ENCODE results near the gene PPM1M. TPM values are rescaled to one million over a fixed set of nuclear protein-coding genes. Genes with fewer than 3 reads are reported as not detected.

The PPM1M gene
- total RNA-seq, 4 donors from 2014 or later, result 13.0 to 44.7 (median 35.3) TPM

DNA sequence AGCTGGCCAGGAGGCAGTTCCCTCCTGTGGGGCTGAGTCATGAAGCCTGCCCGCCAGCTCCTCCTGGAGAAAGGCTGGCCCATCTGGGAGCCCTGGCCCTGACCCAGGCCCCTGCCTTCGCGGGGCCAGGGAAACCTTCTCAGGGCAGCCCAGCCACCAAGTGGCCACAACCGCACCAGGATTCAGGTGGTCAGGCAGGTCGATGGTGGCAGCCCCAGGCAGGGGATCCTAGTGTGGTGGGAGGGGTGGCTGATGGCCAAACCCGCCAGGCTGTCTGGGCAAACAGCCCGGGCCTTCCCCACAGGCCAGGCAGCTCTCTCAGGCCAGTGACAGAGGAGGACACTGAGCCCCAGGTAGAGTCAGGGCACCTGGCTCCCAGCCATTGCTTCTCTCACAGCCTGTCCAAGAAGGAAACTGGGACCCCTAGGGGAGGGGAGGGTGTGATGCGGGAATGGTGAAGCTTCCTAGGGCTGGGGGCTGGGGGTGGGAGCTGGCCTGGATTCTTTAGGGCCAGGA is 7.8 kb upstream of the PPM1M start:
- TF ChIP-seq, protein P1, sequence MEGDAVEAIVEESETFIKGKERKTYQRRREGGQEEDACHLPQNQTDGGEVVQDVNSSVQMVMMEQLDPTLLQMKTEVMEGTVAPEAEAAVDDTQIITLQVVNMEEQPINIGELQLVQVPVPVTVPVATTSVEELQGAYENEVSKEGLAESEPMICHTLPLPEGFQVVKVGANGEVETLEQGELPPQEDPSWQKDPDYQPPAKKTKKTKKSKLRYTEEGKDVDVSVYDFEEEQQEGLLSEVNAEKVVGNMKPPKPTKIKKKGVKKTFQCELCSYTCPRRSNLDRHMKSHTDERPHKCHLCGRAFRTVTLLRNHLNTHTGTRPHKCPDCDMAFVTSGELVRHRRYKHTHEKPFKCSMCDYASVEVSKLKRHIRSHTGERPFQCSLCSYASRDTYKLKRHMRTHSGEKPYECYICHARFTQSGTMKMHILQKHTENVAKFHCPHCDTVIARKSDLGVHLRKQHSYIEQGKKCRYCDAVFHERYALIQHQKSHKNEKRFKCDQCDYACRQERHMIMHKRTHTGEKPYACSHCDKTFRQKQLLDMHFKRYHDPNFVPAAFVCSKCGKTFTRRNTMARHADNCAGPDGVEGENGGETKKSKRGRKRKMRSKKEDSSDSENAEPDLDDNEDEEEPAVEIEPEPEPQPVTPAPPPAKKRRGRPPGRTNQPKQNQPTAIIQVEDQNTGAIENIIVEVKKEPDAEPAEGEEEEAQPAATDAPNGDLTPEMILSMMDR (IDR thresholded peaks at IDR 0.05; ENCODE audit: low read depth), result no peak

DNA sequence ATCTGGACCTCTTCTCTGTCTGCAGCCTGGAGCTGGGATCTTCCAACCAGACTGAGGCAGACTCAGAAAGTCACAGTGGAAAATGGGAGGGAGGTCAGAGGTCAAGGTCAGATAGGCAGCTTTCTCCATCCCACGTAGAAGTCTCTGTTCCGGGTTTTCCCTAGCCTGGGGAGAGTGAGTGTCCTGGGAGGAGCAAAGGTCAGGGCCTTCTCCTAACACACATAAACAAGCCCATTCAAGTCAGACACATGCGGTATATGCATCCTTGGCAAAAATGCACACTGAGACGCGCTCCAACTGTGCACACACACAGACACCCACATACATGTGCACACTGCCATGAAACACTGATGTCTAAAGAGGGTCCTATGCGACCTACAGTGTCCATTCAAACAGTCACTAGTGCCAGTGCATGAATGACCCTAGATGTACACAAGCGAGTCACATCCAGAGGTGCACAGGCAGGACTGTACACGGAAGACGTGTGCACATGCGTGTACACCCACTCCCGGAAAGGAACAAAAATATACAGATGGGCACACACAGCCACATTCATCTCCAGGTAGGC is 7.3 kb upstream of the PPM1M start:
- TF ChIP-seq, protein P1 (IDR thresholded peaks at IDR 0.05; ENCODE audit: low read depth), result no peak

DNA sequence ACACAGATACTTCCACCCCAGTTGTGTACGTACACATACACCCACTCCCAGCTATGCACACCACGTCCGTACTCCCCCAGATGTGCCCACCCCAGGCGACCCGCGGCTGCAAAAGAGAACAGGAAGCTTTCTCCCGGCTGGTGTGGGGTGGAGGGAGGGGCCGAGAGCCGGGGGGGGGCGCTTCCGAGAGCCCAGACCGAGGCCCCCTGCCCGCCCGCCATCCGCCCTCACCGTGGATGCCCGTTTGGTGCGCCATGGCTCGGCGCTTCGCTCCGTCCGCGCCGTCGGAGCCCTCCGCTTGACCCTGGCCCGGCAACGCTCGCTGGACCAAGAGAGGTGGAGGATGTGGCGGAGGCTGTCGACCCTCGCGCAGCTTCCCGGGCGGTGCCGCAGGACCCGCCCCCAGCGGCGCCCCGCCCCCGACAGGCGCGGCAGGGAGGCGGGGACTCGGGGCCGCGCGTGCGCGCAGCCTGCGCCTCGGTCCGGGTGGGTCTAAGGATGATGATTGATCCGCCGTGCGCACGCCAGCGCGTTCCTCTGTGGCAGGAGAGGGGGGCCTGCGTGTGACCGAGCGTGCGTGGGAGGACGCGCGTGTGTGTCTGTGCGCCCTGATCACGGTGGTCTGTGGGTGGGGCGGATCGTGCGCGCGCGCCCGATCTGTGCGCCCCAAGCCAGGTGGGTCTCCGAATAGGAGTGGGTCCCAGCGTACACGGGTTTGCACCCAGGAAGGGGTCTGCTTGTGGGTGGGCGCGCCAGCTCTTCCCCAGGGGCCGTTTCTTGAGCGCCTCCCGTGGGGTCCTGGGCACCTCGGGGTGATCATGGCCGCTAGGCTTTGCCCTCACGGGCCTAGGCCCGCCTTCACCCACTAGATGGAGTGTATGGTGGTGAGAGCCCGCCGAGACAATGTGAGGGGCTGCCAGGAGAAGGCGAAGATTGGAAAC is 6.5 kb upstream of the PPM1M start, which contains the start of gene TWF2:
Gene TWF2 (minus strand): TSS at position 398 of the 941 bp plus-strand sequence. CDS start 142 bp downstream, at position 256.
- TF ChIP-seq, protein P1 (IDR thresholded peaks at IDR 0.05; ENCODE audit: low read depth), result no peak

- TF ChIP-seq, protein P1 (IDR thresholded peaks at IDR 0.05; ENCODE audit: low read depth), result no peak
These were observed 5.3 kb upstream of the PPM1M start for GRCh38 chr3:52240059-52240885.

GRCh38 chr3:52240886-52241370 is 4.6 kb upstream of the PPM1M start:
- TF ChIP-seq, protein P1 (IDR thresholded peaks at IDR 0.05; ENCODE audit: low read depth), result no peak

DNA sequence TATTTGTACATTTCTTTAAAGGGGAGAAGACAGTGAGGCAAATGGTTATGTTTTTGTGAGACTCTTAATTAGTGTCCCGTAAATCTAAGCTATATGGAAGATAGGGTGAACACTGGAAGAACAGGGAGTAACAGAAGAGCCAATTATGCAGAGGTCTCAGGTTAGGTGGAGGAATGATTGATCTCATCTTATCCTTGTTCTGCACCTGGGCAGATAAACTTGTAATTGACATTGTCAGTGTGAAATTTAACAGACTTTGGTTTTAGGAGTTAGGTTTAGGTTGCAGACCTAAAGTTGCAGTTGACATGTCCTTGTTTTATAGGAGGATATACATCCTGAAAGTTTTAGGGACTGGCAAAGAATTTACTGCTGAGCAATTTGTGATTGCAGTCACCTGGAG is 3.5 kb upstream of the PPM1M start:
- TF ChIP-seq, protein P1 (IDR thresholded peaks at IDR 0.05; ENCODE audit: low read depth), result no peak
